Keratinocyte (primary cell): Measurements from ENCODE around the gene NPLOC4.

Experiments used
- EZH2 ChIP-seq: IDR thresholded peaks from one replicate; pipeline ENCODE4 v1.6.1; 2012; ENCODE audit warnings: inconsistent platforms, mild to moderate bottlenecking, low read length, moderate library complexity
- TF ChIP-seq, protein P1 (sequence below), 3 experiments: IDR thresholded peaks in 1 of 3; conservative IDR thresholded peaks in 1 of 3; optimal IDR thresholded peaks in 1 of 3; 2 replicates in 2 of 3; 3 replicates in 1 of 3; pipeline versions ENCODE3 to v1.5.1; 2011; ENCODE audit warnings: low read length in 3 of 3, mild to moderate bottlenecking in 3 of 3, moderate library complexity in 2 of 3, control low read depth in 1 of 3, inconsistent platforms in 1 of 3; ENCODE audit not compliant: insufficient read depth in 2 of 3; ENCODE audit errors: extremely low read depth in 1 of 3

GRCh38 chr17:81553018-81553615, 83.8 kb downstream of the NPLOC4 start:
- TF ChIP-seq, protein P1, sequence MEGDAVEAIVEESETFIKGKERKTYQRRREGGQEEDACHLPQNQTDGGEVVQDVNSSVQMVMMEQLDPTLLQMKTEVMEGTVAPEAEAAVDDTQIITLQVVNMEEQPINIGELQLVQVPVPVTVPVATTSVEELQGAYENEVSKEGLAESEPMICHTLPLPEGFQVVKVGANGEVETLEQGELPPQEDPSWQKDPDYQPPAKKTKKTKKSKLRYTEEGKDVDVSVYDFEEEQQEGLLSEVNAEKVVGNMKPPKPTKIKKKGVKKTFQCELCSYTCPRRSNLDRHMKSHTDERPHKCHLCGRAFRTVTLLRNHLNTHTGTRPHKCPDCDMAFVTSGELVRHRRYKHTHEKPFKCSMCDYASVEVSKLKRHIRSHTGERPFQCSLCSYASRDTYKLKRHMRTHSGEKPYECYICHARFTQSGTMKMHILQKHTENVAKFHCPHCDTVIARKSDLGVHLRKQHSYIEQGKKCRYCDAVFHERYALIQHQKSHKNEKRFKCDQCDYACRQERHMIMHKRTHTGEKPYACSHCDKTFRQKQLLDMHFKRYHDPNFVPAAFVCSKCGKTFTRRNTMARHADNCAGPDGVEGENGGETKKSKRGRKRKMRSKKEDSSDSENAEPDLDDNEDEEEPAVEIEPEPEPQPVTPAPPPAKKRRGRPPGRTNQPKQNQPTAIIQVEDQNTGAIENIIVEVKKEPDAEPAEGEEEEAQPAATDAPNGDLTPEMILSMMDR (optimal IDR thresholded peaks at IDR 0.05 in 1 of 3, IDR thresholded peaks at IDR 0.05 in 1 of 3, conservative IDR thresholded peaks at IDR 0.05 in 1 of 3; ENCODE audit: extremely low read depth in 1 of 3, insufficient read depth in 2 of 3, low read length in 3 of 3), result peak in 2 of 3 experiments; percentile 26 to 27
- TF ChIP-seq EZH2, result no peak
